CD4-positive, alpha-beta T cell treated with Interleukin-10 for 1 hour (primary cell): Measurements from ENCODE around the gene ABL2.
A peak's percentile ranks its signal among the peaks of the same experiment; 100 is the strongest.
"Not testable (repeated sequence)": the region's sequence is repeated elsewhere in the genome, so short reads cannot be mapped to it uniquely, and the experiment has no call there.

Experiments used
- DNase-seq: peaks from one replicate; pipeline ENCODE4 v3.0.0-alpha.2; 2020

The ABL2 gene

GRCh38 chr1:179229214-179230140 is at the start of gene ABL2:
Gene ABL2, minus strand, starts transcription at chr1:179229677. Its CDS starts 280 bp downstream, at chr1:179229397.
- DNase-seq = peak; percentile 65

- DNase-seq = no peak
These were observed 49.4 kb upstream of the ABL2 start for GRCh38 chr1:179278920-179279319.

- DNase-seq = not testable (repeated sequence)
These were observed 44.9 kb upstream of the ABL2 start for GRCh38 chr1:179274424-179274823.

- no peak for DNase-seq
These were observed 39.6 kb upstream of the ABL2 start for GRCh38 chr1:179269071-179269470.

GRCh38 chr1:179264507-179264906 is 35.0 kb upstream of the ABL2 start:
- DNase-seq = no peak

GRCh38 chr1:179263121-179263520 is 33.6 kb upstream of the ABL2 start:
- no peak for DNase-seq

GRCh38 chr1:179262183-179262582 is 32.7 kb upstream of the ABL2 start:
- DNase-seq = no peak

- DNase-seq = no peak
These were observed 24.0 kb upstream of the ABL2 start for GRCh38 chr1:179253286-179253972.

GRCh38 chr1:179252606-179253005 is 23.1 kb upstream of the ABL2 start:
- no peak for DNase-seq

GRCh38 chr1:179251675-179252074 is 22.2 kb upstream of the ABL2 start:
- peak; percentile 21 for DNase-seq

- DNase-seq = no peak
These were observed 18.4 kb upstream of the ABL2 start for GRCh38 chr1:179247923-179248322.

GRCh38 chr1:179245426-179245825 is 15.9 kb upstream of the ABL2 start:
- DNase-seq = not testable (repeated sequence)

GRCh38 chr1:179241530-179242097 is 12.1 kb upstream of the ABL2 start:
- DNase-seq = no peak

GRCh38 chr1:179237222-179237621 is 7.7 kb upstream of the ABL2 start:
- no peak for DNase-seq

GRCh38 chr1:179234863-179235262 is 5.4 kb upstream of the ABL2 start:
- no peak for DNase-seq

GRCh38 chr1:179231923-179232322 is 2.4 kb upstream of the ABL2 start:
- no peak for DNase-seq

- no peak for DNase-seq
These were observed 1.2 kb upstream of the ABL2 start for GRCh38 chr1:179230721-179231120.

GRCh38 chr1:179230251-179230650 is 774 bp upstream of the ABL2 start:
- no peak for DNase-seq

- DNase-seq = peak; percentile 20
These were observed 679 bp downstream of the ABL2 start for GRCh38 chr1:179228783-179229213.

GRCh38 chr1:179226738-179227137 is 2.7 kb downstream of the ABL2 start:
- no peak for DNase-seq

- DNase-seq = not testable (repeated sequence)
These were observed 5.0 kb downstream of the ABL2 start for GRCh38 chr1:179224466-179224865.

GRCh38 chr1:179221121-179221520 is 8.4 kb downstream of the ABL2 start:
- not testable (repeated sequence) for DNase-seq

GRCh38 chr1:179217943-179218507 is 11.5 kb downstream of the ABL2 start:
- no peak for DNase-seq
